OCI-LY1 (cell line): Measurements from ENCODE around the gene PTPRQ.

ENCODE experiments used
- CTCF ChIP-seq: fragments of 200-600 bp; sonication (generic), shearing (Covaris generic); IDR thresholded peaks from 2 replicates; pipeline ENCODE4 v1.5.1; 2017; ENCODE audit warnings: mild to moderate bottlenecking, antibody characterized with exemption, low read length, moderate library complexity, mixed read lengths
- EZH2 ChIP-seq: fragments of 200-600 bp; sonication (generic), shearing (Covaris generic); IDR thresholded peaks from 2 replicates; pipeline ENCODE4 v1.8.0; 2017; ENCODE audit warnings: borderline replicate concordance, mixed run types, mild to moderate bottlenecking, antibody characterized with exemption, low read length, moderate library complexity, mixed read lengths

GRCh38 chr12:80713419-80713818 is 269.4 kb downstream of the PTPRQ start:
- TF ChIP-seq CTCF (no peak), EZH2 (no peak)
